Right cardiac atrium (tissue), 5 donors: ENCODE results near the gene CFHR3. TPM values are rescaled to one million over a fixed set of nuclear protein-coding genes. Genes with fewer than 3 reads are reported as not detected.

Source experiments
- polyA plus RNA-seq: library from polyadenylated mRNA; stranded (reverse); fragments of 200-250 nt; gene quantifications from one replicate; pipeline ENCODE4 v1.2.3, GENCODE V29; 2013
- total RNA-seq, 4 donors: library from RNA; stranded (reverse); fragmentation: NEBNext Ultra II Directional; extraction: Animal tissue kit (Norgen Biotek cat#: 25700); gene quantifications; one replicate each; pipeline ENCODE4 v1.2.1, GENCODE V29; 2021
- donor health status: healthy with polysubstance abuse.
- donor health status: DM: no; HTN: yes; CAD: no.
- donor health status: DM: no; HTN: no; CAD: no.
- donor health status: DM: no; HTN: yes; CAD: no; lungs with severe emphysema.
- donor health status: DM: yes; HTN: yes; CAD: no.

The CFHR3 gene
- total and polyA plus RNA-seq, 5 donors = 0.36 to 0.70 (median 0.43) TPM; not detected in 1

Other genes with a start within 250 kb of the CFHR3 start
- 1 to 10 TPM; 2.7 to 7.1 (median 4.7) TPM for gene KCNT2, start 166.4 kb upstream of the CFHR3 start, total RNA-seq
- 1.9 TPM for gene KCNT2, start 166.4 kb upstream of the CFHR3 start, polyA plus RNA-seq
- gene CFH, start 122.8 kb upstream of the CFHR3 start, total RNA-seq = 100 to 1,000 TPM; 163 to 462 (median 339) TPM
- gene CFH, start 122.8 kb upstream of the CFHR3 start, polyA plus RNA-seq = 127 TPM
- not detected for gene CFHR1, start 44.9 kb downstream of the CFHR3 start, total RNA-seq
- gene CFHR1, start 44.9 kb downstream of the CFHR3 start, polyA plus RNA-seq = 0.09 TPM
- not detected for gene CFHR4, start 113.2 kb downstream of the CFHR3 start, total RNA-seq
- not detected for gene CFHR4, start 113.2 kb downstream of the CFHR3 start, polyA plus RNA-seq
- gene CFHR2, start 168.9 kb downstream of the CFHR3 start, total RNA-seq = not detected
- not detected for gene CFHR2, start 168.9 kb downstream of the CFHR3 start, polyA plus RNA-seq
- gene CFHR5, start 202.7 kb downstream of the CFHR3 start, total RNA-seq = not detected
- gene CFHR5, start 202.7 kb downstream of the CFHR3 start, polyA plus RNA-seq = not detected